Lower lobe of right lung (tissue), 2 donors: ENCODE measurements around the gene APOL5. TPM values are rescaled to one million over a fixed set of nuclear protein-coding genes. Genes with fewer than 3 reads are reported as not detected.
A peak's percentile ranks its signal among the peaks of the same experiment; 100 is the strongest.

Experiments used
- ATAC-seq, 2 donors: fragments of 200-7000 bp; cut with Tn5 transposase; one replicate each; pipeline ENCODE4 v1.9.1; 2020 to 2022; ENCODE audit warnings: mild to moderate bottlenecking in 2 of 2, moderate library complexity in 2 of 2
- DNase-seq: peaks from one replicate; pipeline ENCODE4 v3.0.0-alpha.2; 2020
- H3K27ac ChIP-seq: fragments of 200-600 bp; one replicate; pipeline ENCODE4 v1.8.0; 2022
- H3K27me3 ChIP-seq: fragments of 200-600 bp; one replicate; pipeline ENCODE4 v1.8.0; 2022; ENCODE audit warnings: low read depth
- H3K36me3 ChIP-seq: fragments of 200-600 bp; one replicate; pipeline ENCODE4 v1.8.0; 2022; ENCODE audit warnings: mild to moderate bottlenecking
- H3K4me1 ChIP-seq: fragments of 200-600 bp; one replicate; pipeline ENCODE4 v1.8.0; 2022
- H3K4me3 ChIP-seq: fragments of 200-600 bp; one replicate; pipeline ENCODE4 v1.8.0; 2022; ENCODE audit warnings: mild to moderate bottlenecking
- H3K9me3 ChIP-seq: fragments of 200-600 bp; one replicate; pipeline ENCODE4 v1.8.0; 2022
- CTCF ChIP-seq: fragments of 200-600 bp; IDR thresholded peaks from one replicate; pipeline ENCODE4 v1.8.0; 2022; ENCODE audit warnings: antibody characterized with exemption, mild to moderate bottlenecking
- intact Hi-C: fragments of 100-400 bp; cut with DNase I; formaldehyde crosslinking; loops from one replicate; pipeline ENCODE4 v1.11.0; 2022
- total RNA-seq: library from RNA; stranded (reverse); fragmentation: NEBNext Ultra II Directional; extraction: Animal tissue kit (Norgen Biotek cat#: 25700); gene quantifications from one replicate; pipeline ENCODE4 v1.2.1, GENCODE V29; 2021
- donor health status: DM: no; HTN: yes; CAD: no; lungs with severe emphysema.

APOL5 gene
- total RNA-seq, 1 donor from 2014 or later, result not detected

GRCh38 chr22:35726398-35726797, 8.7 kb downstream of the APOL5 start:
- H3K27me3 ChIP-seq, result no peaks in the 10 kb centered on the region
- intact Hi-C loops, result no loop called here
- ATAC-seq (no peak), DNase-seq (no peak)
- H3K4me3 ChIP-seq, result no peak overlapping the region
- H3K4me1 ChIP-seq, result peaks cover 4% of the 10 kb centered on the region
- H3K27ac ChIP-seq, result no peak overlapping the region
- no peaks in the 10 kb centered on the region for H3K36me3 ChIP-seq
- no peak for TF ChIP-seq CTCF
- no peaks in the 10 kb centered on the region for H3K9me3 ChIP-seq

GRCh38 chr22:35726933-35727332, 9.3 kb downstream of the APOL5 start:
- no peak for DNase-seq
- ATAC-seq, result no peak
- Histone ChIP-seq H3K4me3 (no peak overlapping the region), H3K27me3 (no peaks in the 10 kb centered on the region), H3K27ac (no peak overlapping the region), H3K36me3 (no peaks in the 10 kb centered on the region), H3K9me3 (no peaks in the 10 kb centered on the region), H3K4me1 (peaks cover 4% of the 10 kb centered on the region)
- intact Hi-C loops, result no loop called here
- TF ChIP-seq CTCF, result no peak

DNA sequence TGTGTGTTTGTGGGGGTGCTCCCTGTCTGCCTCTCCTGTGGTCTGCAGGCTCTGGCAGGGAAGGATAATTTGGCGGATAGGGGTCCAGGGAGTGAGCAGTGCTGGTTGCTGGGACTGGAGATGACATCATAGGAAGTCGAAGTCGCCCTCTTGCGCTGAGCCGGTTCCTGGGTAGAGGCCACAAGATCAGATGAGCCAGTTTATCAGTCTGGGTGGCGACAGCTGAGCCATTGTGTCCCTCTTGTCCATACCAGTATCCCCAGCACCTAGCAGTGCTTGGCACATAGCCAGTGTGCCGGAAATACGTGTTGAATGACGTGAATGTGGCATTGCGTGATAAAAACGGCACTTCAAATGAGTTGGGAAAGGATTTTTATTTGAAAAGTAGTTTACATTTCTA, 9.8 kb downstream of the APOL5 start:
- Histone ChIP-seq H3K27me3 (no peaks in the 10 kb centered on the region), H3K27ac (no peak overlapping the region), H3K9me3 (no peaks in the 10 kb centered on the region), H3K4me1 (peaks cover 4% of the 10 kb centered on the region), H3K4me3 (no peak overlapping the region), H3K36me3 (no peaks in the 10 kb centered on the region)
- intact Hi-C loops, result no loop called here
- no peak for TF ChIP-seq CTCF
- ATAC-seq, result peak in 1 of 2 donors; percentile 11
- no peak for DNase-seq

DNA sequence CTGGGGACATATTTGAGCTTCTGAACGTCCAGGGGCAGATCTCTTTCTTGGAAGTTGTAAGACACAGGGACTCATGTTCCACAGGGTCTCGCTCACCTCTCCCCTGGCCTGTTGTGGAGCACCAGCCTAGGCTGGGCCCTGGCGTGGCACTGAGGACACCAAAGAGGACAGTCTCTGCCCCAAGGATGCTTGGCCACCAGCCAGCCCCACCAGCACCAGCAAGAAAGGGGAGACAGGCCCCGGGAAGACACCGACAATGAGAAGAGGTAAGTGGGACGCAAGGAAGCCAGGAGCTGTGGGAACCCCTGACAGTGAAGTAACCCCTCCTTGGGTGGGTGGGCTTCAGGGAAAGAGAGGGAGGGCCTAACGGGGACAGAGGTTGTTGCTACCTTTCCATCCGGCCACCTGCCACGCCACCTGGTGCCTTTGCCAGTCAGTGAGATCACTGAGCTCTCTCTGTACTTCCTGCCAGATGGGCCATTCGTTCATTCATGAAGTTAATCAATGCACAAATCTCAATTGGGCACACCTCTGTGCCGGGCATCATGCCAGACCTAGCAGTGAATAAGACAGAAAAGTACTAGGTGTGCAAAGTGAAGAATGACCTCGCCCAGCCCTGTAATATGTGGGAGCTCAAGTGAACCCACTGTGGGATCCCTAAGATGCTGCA, 11.1 kb downstream of the APOL5 start:
- Histone ChIP-seq H3K4me3 (no peak overlapping the region), H3K4me1 (peaks cover 4% of the 10 kb centered on the region), H3K27ac (no peak overlapping the region), H3K27me3 (no peaks in the 10 kb centered on the region), H3K36me3 (no peaks in the 10 kb centered on the region), H3K9me3 (no peaks in the 10 kb centered on the region)
- no peak for DNase-seq
- no peak for ATAC-seq
- intact Hi-C loops, result no loop called here
- TF ChIP-seq CTCF, result no peak

DNA sequence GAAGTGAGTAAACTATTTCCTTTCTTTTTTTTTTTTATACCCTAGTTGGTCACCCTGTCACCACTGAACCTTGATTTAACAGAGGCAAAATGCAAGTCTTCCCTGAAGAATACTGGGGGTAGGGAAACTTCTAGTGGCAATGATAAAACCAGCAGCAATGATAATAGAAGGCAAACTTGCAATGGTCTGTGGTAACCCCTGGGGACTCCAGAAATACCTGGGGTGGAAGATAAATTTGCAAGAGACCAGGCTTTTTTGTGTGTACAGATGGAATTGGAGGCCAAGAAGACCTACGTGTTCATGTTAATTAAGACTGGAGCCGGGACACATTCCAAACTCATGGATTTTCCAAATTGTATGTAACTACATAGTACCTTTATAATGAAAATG, 11.6 kb downstream of the APOL5 start:
- Histone ChIP-seq H3K36me3 (no peaks in the 10 kb centered on the region), H3K9me3 (no peaks in the 10 kb centered on the region), H3K27ac (no peak overlapping the region), H3K4me3 (no peak overlapping the region), H3K27me3 (no peaks in the 10 kb centered on the region), H3K4me1 (peaks cover 4% of the 10 kb centered on the region)
- no peak for DNase-seq
- no peak for TF ChIP-seq CTCF
- intact Hi-C loops, result no loop called here
- no peak for ATAC-seq
